B cell (primary cell): Measurements from ENCODE around the gene ALDH1B1. TPM values are rescaled to one million over a fixed set of nuclear protein-coding genes. Genes with fewer than 3 reads are reported as not detected.
"Not testable (repeated sequence)": the region's sequence is repeated elsewhere in the genome, so short reads cannot be mapped to it uniquely, and the experiment has no call there.

Source experiments
- ATAC-seq: fragments of 200-7000 bp; cut with Tn5 transposase; one replicate; pipeline ENCODE4 v1.10.0; 2021; ENCODE audit warnings: low read depth, mild to moderate bottlenecking, moderate number of reproducible peaks, moderate library complexity
- CTCF ChIA-PET: fragments of 350-600 bp; sonication (Branson Sonifier 250); formaldehyde crosslinking; loops from one replicate; lab custom pipeline; 2021; ENCODE audit warnings: antibody characterized with exemption, inconsistent platforms; lab: Charles Lee
- POLR2A ChIA-PET: fragments of 350-600 bp; sonication (Branson Sonifier 250); formaldehyde crosslinking; loops from one replicate; lab custom pipeline; 2021; ENCODE audit warnings: antibody characterized with exemption; lab: Charles Lee
- DNase-seq: peaks from one replicate; pipeline ENCODE4 v3.0.0; 2013
- H2AFZ ChIP-seq: 2 replicates; pipeline ENCODE4 v1.6.1; 2012; ENCODE audit warnings: mild to moderate bottlenecking, low read depth, low read length; ENCODE audit not compliant: insufficient read depth, poor library complexity, severe bottlenecking
- H3K27ac ChIP-seq, 2 donors: 1 replicate in 1 of 2; 2 replicates in 1 of 2; pipeline ENCODE4 v1.5.1; 2012 to 2013; ENCODE audit warnings: low read length in 2 of 2, mild to moderate bottlenecking in 2 of 2, moderate library complexity in 1 of 2
- H3K27me3 ChIP-seq, 4 experiments: fragments of 200-600 bp in 1 of 4; sonication (generic) in 1 of 4; replicated peaks in 1 of 4; 1 replicate in 2 of 4; 2 replicates in 2 of 4; pipeline versions ENCODE4 v1.6.1 to v1.7.0; 2013 to 2016; ENCODE audit warnings: low read length in 3 of 4, mild to moderate bottlenecking in 2 of 4, mixed read lengths in 1 of 4, moderate library complexity in 1 of 4; ENCODE audit not compliant: insufficient read depth in 4 of 4, control insufficient read depth in 3 of 4; ENCODE audit errors: control extremely low read depth in 1 of 4
- H3K36me3 ChIP-seq, 2 experiments: replicated peaks in 1 of 2; 1 replicate in 1 of 2; 2 replicates in 1 of 2; pipeline versions ENCODE4 v1.6.1 to v1.7.1; 2013; ENCODE audit warnings: low read length in 1 of 2; ENCODE audit not compliant: insufficient read depth in 2 of 2, control insufficient read depth in 1 of 2; ENCODE audit errors: control extremely low read depth in 1 of 2, extremely low read depth in 1 of 2
- H3K4me1 ChIP-seq, 2 donors: fragments of 200-600 bp in 1 of 2; sonication (generic) in 1 of 2; 1 replicate in 1 of 2; 2 replicates in 1 of 2; pipeline versions ENCODE4 v1.5.1 to v1.6.1; 2013 to 2017; ENCODE audit warnings: low read length in 2 of 2; ENCODE audit not compliant: control insufficient read depth in 2 of 2, insufficient read depth in 2 of 2
- H3K4me2 ChIP-seq: replicated peaks from 2 replicates; pipeline ENCODE3; 2012; ENCODE audit warnings: mild to moderate bottlenecking, low read depth, low read length; ENCODE audit not compliant: poor library complexity, severe bottlenecking
- H3K4me3 ChIP-seq, 5 experiments: fragments of 200-600 bp in 1 of 5; sonication (generic) in 1 of 5; 1 replicate in 3 of 5; 2 replicates in 2 of 5; pipeline versions ENCODE4 v1.5.1 to v1.7.0; 2011 to 2016; ENCODE audit warnings: low read length in 4 of 5, mild to moderate bottlenecking in 4 of 5, low read depth in 2 of 5, control low read depth in 1 of 5, moderate library complexity in 1 of 5; ENCODE audit not compliant: insufficient read depth in 1 of 5; ENCODE audit errors: control extremely low read depth in 1 of 5, extremely low read depth in 1 of 5
- H3K79me2 ChIP-seq: fragments of 200-600 bp; sonication (generic); one replicate; pipeline ENCODE4 v1.6.0; 2016; ENCODE audit warnings: low read length; ENCODE audit not compliant: control insufficient read depth, insufficient read depth
- H3K9ac ChIP-seq: fragments of 200-600 bp; sonication (generic); 2 replicates; pipeline ENCODE4 v1.6.1; 2017; ENCODE audit warnings: mild to moderate bottlenecking, low read length, moderate library complexity
- H3K9me3 ChIP-seq, 3 donors: one replicate each; pipeline versions ENCODE4 v1.6.1 to v1.7.1; 2013; ENCODE audit warnings: low read length in 2 of 3; ENCODE audit not compliant: control insufficient read depth in 2 of 3, insufficient read depth in 1 of 3; ENCODE audit errors: control extremely low read depth in 1 of 3
- H4K20me1 ChIP-seq: 2 replicates; pipeline ENCODE4 v1.6.0; 2012; ENCODE audit warnings: mild to moderate bottlenecking, low read length; ENCODE audit not compliant: insufficient read depth, control insufficient read depth, poor library complexity, severe bottlenecking
- H3K27ac Mint-ChIP-seq: one replicate; pipeline ENCODE4 v1.8.0; 2021; ENCODE audit warnings: mixed read lengths
- H3K27me3 Mint-ChIP-seq: one replicate; pipeline ENCODE4 v1.8.0; 2021; ENCODE audit warnings: mixed read lengths
- H3K4me1 Mint-ChIP-seq: one replicate; pipeline ENCODE4 v1.8.0; 2021; ENCODE audit warnings: mixed read lengths
- H3K4me3 Mint-ChIP-seq: one replicate; pipeline ENCODE4 v1.8.0; 2021; ENCODE audit warnings: mixed read lengths
- H3K9me3 Mint-ChIP-seq: one replicate; pipeline ENCODE4 v1.8.0; 2022; ENCODE audit warnings: mixed read lengths; ENCODE audit not compliant: insufficient read depth
- CTCF ChIP-seq: fragments of 200-600 bp; IDR thresholded peaks from one replicate; pipeline ENCODE4 v1.8.0; 2022; ENCODE audit warnings: antibody characterized with exemption, mild to moderate bottlenecking
- EZH2 ChIP-seq: IDR thresholded peaks from 2 replicates; pipeline ENCODE4 v1.6.1; 2012; ENCODE audit warnings: borderline replicate concordance, low read depth, mild to moderate bottlenecking, moderate library complexity, low read length; ENCODE audit not compliant: insufficient read depth, poor library complexity, severe bottlenecking
- WGBS: methylation state at CpG from one replicate; pipeline ENCODE4 v1.1.5; 2013; ENCODE audit warnings: missing lambda C conversion rate; ENCODE audit not compliant: insufficient coverage; 5-methylcytosine and 5-hydroxymethylcytosine counted together
- intact Hi-C: fragments of 100-400 bp; cut with micrococcal nuclease; formaldehyde crosslinking; loops from one replicate; pipeline ENCODE4 v1.10.0; 2022
- polyA plus RNA-seq: library from polyadenylated mRNA; depleted of rRNA; stranded (reverse); fragments of >200 nt; gene quantifications from 2 replicates; pipeline ENCODE4 v1.2.3, GENCODE V29; 2012
- total RNA-seq, 2 donors: library from RNA; stranded (reverse); fragments of 120-200 nt in 1 of 2; gene quantifications; 1 replicate in 1 of 2; 2 replicates in 1 of 2; pipeline versions ENCODE4 v1.2.3 to v1.2.4, GENCODE V29; 2013 to 2022

The ALDH1B1 gene
- total and polyA plus RNA-seq, 2 donors (not counting 1 experiment from before 2014, with no cell fraction given), result 0.81 to 4.8 TPM

GRCh38 chr9:38395653-38396370 lies 3.3 kb downstream of the ALDH1B1 start:
- Histone ChIP-seq H3K4me3 (no peak overlapping the region), H3K27ac (no peak overlapping the region), H3K4me2 (no peak overlapping the region), H3K79me2 (no peaks in the 10 kb centered on the region), H2AFZ (no peak overlapping the region), H3K4me1 (peaks cover 6 to 17% of the 10 kb centered on the region in 2 donors), H4K20me1 (no peaks in the 10 kb centered on the region), H3K36me3 (peaks cover 0 to 4% of the 10 kb centered on the region in 2 experiments), H3K9ac (no peak overlapping the region), H3K9me3 (peaks cover 0 to 11% (median 0%) of the 10 kb centered on the region in 3 donors), H3K27me3 (no peaks in the 10 kb centered on the region)
- WGBS, result 91% methylated on average over 28 of the region's 30 CpGs
- CTCF ChIA-PET, result no interaction called here
- H3K27ac Mint-ChIP-seq, result no peak overlapping the region
- no peak for DNase-seq
- H3K27me3 Mint-ChIP-seq, result peaks cover 5% of the 10 kb centered on the region
- peaks cover 21% of the 10 kb centered on the region for H3K4me1 Mint-ChIP-seq
- intact Hi-C loops, result no loop called here
- H3K9me3 Mint-ChIP-seq, result no peaks in the 10 kb centered on the region
- no peak for ATAC-seq
- POLR2A ChIA-PET, result no interaction called here
- TF ChIP-seq EZH2 (no peak), CTCF (no peak)
- H3K4me3 Mint-ChIP-seq, result no peak overlapping the region

DNA sequence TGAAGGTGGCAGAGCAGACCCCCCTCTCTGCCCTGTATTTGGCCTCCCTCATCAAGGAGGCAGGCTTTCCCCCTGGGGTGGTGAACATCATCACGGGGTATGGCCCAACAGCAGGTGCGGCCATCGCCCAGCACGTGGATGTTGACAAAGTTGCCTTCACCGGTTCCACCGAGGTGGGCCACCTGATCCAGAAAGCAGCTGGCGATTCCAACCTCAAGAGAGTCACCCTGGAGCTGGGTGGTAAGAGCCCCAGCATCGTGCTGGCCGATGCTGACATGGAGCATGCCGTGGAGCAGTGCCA lies 3.8 kb downstream of the ALDH1B1 start:
- no peaks in the 10 kb centered on the region for H3K79me2 ChIP-seq
- Mint-ChIP-seq H3K4me3 (no peak overlapping the region), H3K4me1 (peaks cover 21% of the 10 kb centered on the region), H3K9me3 (no peaks in the 10 kb centered on the region), H3K27ac (no peak overlapping the region), H3K27me3 (peaks cover 3% of the 10 kb centered on the region)
- peaks cover 0 to 4% of the 10 kb centered on the region in 2 experiments for H3K36me3 ChIP-seq
- H3K27me3 ChIP-seq, result no peaks in the 10 kb centered on the region
- no peak overlapping the region for H3K4me2 ChIP-seq
- no peak overlapping the region for H2AFZ ChIP-seq
- DNase-seq (no peak), ATAC-seq (no peak)
- H3K27ac ChIP-seq, result no peak overlapping the region
- intact Hi-C loops, result no loop called here
- peaks cover 0 to 11% (median 0%) of the 10 kb centered on the region in 3 donors for H3K9me3 ChIP-seq
- H4K20me1 ChIP-seq, result no peaks in the 10 kb centered on the region
- 86% methylated on average over 9 of the region's 10 CpGs for WGBS
- TF ChIP-seq EZH2 (no peak), CTCF (no peak)
- H3K4me3 ChIP-seq, result no peak overlapping the region
- CTCF ChIA-PET, result no interaction called here
- POLR2A ChIA-PET, result no interaction called here
- peaks cover 6 to 17% of the 10 kb centered on the region in 2 donors for H3K4me1 ChIP-seq
- no peak overlapping the region for H3K9ac ChIP-seq

DNA sequence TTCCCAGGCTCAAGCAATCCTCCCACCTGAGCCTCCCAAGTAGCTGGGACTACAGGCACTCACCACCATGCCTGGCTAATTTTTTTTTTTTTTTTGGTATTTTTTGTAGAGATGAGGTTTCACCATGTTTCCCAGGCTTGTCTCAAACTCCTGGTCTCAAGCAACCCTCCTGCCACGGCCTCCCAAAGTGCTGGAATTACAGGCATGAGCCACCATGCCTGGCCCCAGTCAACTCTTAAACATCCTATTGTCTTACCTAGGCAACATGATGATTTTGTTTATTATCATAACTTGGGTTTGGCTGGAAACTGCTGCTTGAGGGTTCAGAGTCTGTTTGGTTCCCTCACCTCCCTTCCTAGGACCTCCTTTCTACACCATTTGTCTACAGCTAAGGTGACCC lies 6.7 kb downstream of the ALDH1B1 start:
- H3K4me3 Mint-ChIP-seq, H3K27ac ChIP-seq, H3K27me3 ChIP-seq, H3K9ac ChIP-seq, POLR2A ChIA-PET, H3K79me2 ChIP-seq, H4K20me1 ChIP-seq, ATAC-seq, H2AFZ ChIP-seq, DNase-seq, H3K36me3 ChIP-seq, H3K27ac Mint-ChIP-seq, H3K4me2 ChIP-seq, H3K4me1 ChIP-seq, H3K4me3 ChIP-seq, H3K4me1 Mint-ChIP-seq, intact Hi-C loops, H3K9me3 Mint-ChIP-seq: not testable (repeated sequence)
- peaks cover 0 to 11% (median 0%) of the 10 kb centered on the region in 3 donors for H3K9me3 ChIP-seq
- H3K27me3 Mint-ChIP-seq, result peaks cover 19% of the 10 kb centered on the region
- CTCF ChIA-PET, result interaction anchor here (1.0 kb wide), 1 partner anchor 486 kb away, joined by 3 read pairs; no protein-coding TSS in a partner anchor
- no CpG with 5 or more reads among the region's 1 CpG for WGBS
